Uterus (tissue), 2 donors: ENCODE results near the gene MRPL43.

Source experiments
- CTCF ChIP-seq, 4 experiments: fragments of 200-600 bp in 2 of 4; fragments of 450-650 bp in 2 of 4; sonication (generic) in 2 of 4; IDR thresholded peaks; one replicate each; pipeline ENCODE4 v1.5.1; 2016 to 2019; ENCODE audit warnings: antibody characterized with exemption in 4 of 4, mild to moderate bottlenecking in 2 of 4, moderate library complexity in 1 of 4
- POLR2A ChIP-seq, 2 donors: fragments of 450-650 bp; IDR thresholded peaks; one replicate each; pipeline ENCODE4 v1.6.1; 2016; ENCODE audit warnings: antibody characterized with exemption in 2 of 2, mild to moderate bottlenecking in 1 of 2, moderate library complexity in 1 of 2

- TF ChIP-seq POLR2A (IDR thresholded peaks at IDR 0.05) (no peak), CTCF (IDR thresholded peaks at IDR 0.05) (no peak)
Measured at GRCh38 chr10:100939763-100940344, 47.4 kb downstream of the MRPL43 start.
